ENCODE measurements around the gene GOLT1B.
A peak's percentile ranks its signal among the peaks of the same experiment; 100 is the strongest.

The GOLT1B gene

GRCh38 chr12:21499765-21500164 is 1.8 kb upstream of the GOLT1B start:
- no peaks in the 10 kb centered on the region for H3K9me3 Mint-ChIP-seq
- H3K4me1 Mint-ChIP-seq = peaks cover 34% of the 10 kb centered on the region
- peaks cover 11% of the 10 kb centered on the region for H3K36me3 Mint-ChIP-seq (ENCODE audit: low read depth)
- H3K27me3 Mint-ChIP-seq (ENCODE audit: low read depth) = no peaks in the 10 kb centered on the region
- peak overlapping the region in 2 of 3 experiments; percentile 24 to 28 for H3K4me3 Mint-ChIP-seq
- TF ChIP-seq CTCF (IDR thresholded peaks at IDR 0.05; ENCODE audit: unreplicated experiment in 3 of 3) = no peak
- no peak overlapping the region for H3K27ac Mint-ChIP-seq

- no peaks in the 10 kb centered on the region for H3K27me3 Mint-ChIP-seq (ENCODE audit: low read depth)
- peaks cover 6% of the 10 kb centered on the region for H3K36me3 Mint-ChIP-seq (ENCODE audit: low read depth)
- TF ChIP-seq CTCF (IDR thresholded peaks at IDR 0.05; ENCODE audit: unreplicated experiment in 3 of 3) = no peak
- no peak overlapping the region for H3K4me3 Mint-ChIP-seq
- H3K27ac Mint-ChIP-seq = no peak overlapping the region
- H3K4me1 Mint-ChIP-seq = peaks cover 34% of the 10 kb centered on the region
- no peaks in the 10 kb centered on the region for H3K9me3 Mint-ChIP-seq
These were observed 767 bp upstream of the GOLT1B start for GRCh38 chr12:21500786-21501257.

GRCh38 chr12:21502164-21502496 is 541 bp downstream of the GOLT1B start:
- no peaks in the 10 kb centered on the region for H3K27me3 Mint-ChIP-seq (ENCODE audit: low read depth)
- TF ChIP-seq CTCF (IDR thresholded peaks at IDR 0.05; ENCODE audit: unreplicated experiment in 3 of 3) = no peak
- H3K9me3 Mint-ChIP-seq = no peaks in the 10 kb centered on the region
- H3K4me1 Mint-ChIP-seq = peaks cover 34% of the 10 kb centered on the region
- peaks cover 5% of the 10 kb centered on the region for H3K36me3 Mint-ChIP-seq (ENCODE audit: low read depth)
- no peak overlapping the region for H3K4me3 Mint-ChIP-seq
- H3K27ac Mint-ChIP-seq = no peak overlapping the region

GRCh38 chr12:21502872-21503271 is 1.3 kb downstream of the GOLT1B start:
- no peaks in the 10 kb centered on the region for H3K27me3 Mint-ChIP-seq (ENCODE audit: low read depth)
- H3K4me1 Mint-ChIP-seq = peaks cover 34% of the 10 kb centered on the region
- TF ChIP-seq CTCF (IDR thresholded peaks at IDR 0.05; ENCODE audit: unreplicated experiment in 3 of 3) = no peak
- no peak overlapping the region for H3K4me3 Mint-ChIP-seq
- no peaks in the 10 kb centered on the region for H3K36me3 Mint-ChIP-seq (ENCODE audit: low read depth)
- no peaks in the 10 kb centered on the region for H3K9me3 Mint-ChIP-seq
- no peak overlapping the region for H3K27ac Mint-ChIP-seq

GRCh38 chr12:21505888-21506287 is 4.3 kb downstream of the GOLT1B start:
- no peak for TF ChIP-seq CTCF (IDR thresholded peaks at IDR 0.05; ENCODE audit: unreplicated experiment in 3 of 3)
- H3K4me1 Mint-ChIP-seq = peaks cover 23% of the 10 kb centered on the region
- H3K9me3 Mint-ChIP-seq = no peaks in the 10 kb centered on the region
- no peak overlapping the region for H3K27ac Mint-ChIP-seq
- H3K4me3 Mint-ChIP-seq = no peak overlapping the region
- H3K36me3 Mint-ChIP-seq (ENCODE audit: low read depth) = peaks cover 19% of the 10 kb centered on the region
- no peaks in the 10 kb centered on the region for H3K27me3 Mint-ChIP-seq (ENCODE audit: low read depth)

- H3K36me3 Mint-ChIP-seq (ENCODE audit: low read depth) = peaks cover 25% of the 10 kb centered on the region
- no peaks in the 10 kb centered on the region for H3K9me3 Mint-ChIP-seq
- peaks cover 17% of the 10 kb centered on the region for H3K4me1 Mint-ChIP-seq
- no peak for TF ChIP-seq CTCF (IDR thresholded peaks at IDR 0.05; ENCODE audit: unreplicated experiment in 3 of 3)
- H3K4me3 Mint-ChIP-seq = no peak overlapping the region
- no peak overlapping the region for H3K27ac Mint-ChIP-seq
- no peaks in the 10 kb centered on the region for H3K27me3 Mint-ChIP-seq (ENCODE audit: low read depth)
These were observed 6.3 kb downstream of the GOLT1B start for GRCh38 chr12:21507849-21508248.
